HG03159 (cell line): ENCODE results near the gene ZNF23.

Source experiments
- ATAC-seq: cut with Tn5 transposase; IDR thresholded peaks from one replicate; pipeline ENCODE4 v1.9.1; 2021; ENCODE audit warnings: mild to moderate bottlenecking, moderate library complexity; ENCODE audit not compliant: unreplicated experiment

ZNF23 gene

GRCh38 chr16:71472931-71473330 lies 10.9 kb upstream of the ZNF23 start:
- ATAC-seq: no peak

- ATAC-seq: no peak
These were observed 10.0 kb upstream of the ZNF23 start for GRCh38 chr16:71472051-71472450.

DNA sequence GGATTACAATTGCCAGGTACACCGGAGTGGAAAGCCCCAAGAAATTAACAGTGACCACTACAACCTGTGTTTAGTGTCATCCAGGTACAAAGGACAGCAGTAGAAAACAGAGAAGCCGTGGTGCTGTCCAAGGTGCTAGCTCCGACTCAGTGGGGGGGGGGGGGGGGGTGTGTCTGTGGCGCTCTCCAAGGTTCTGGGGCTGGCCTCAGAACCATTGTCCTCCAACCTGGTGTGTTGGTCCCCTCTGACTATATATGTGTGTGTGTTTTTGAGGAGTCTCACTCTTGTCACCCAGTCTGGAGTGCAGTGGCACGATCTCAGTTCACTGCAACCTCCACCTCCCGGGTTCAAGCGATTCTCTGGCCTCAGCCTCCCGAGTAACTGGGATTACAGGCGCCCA lies 5.8 kb upstream of the ZNF23 start:
- ATAC-seq: no peak

DNA sequence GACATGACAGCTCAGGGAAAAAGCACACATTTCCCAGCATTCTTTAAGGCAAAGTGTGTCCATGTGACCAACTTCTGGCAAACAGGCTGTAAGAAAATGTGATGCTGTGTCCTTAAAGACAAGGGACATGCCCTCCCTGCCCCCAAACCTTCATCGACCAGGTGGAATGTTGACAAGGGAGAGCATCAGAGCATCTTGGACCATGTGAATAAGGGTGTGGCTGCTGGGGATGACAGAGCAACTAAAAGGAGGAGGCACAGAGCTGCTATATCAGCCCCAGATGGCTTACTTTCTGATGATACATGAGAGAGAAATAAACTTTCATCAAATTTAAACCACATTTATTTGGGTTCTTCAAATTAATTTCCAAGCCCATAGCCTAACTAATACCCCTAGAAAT lies 2.2 kb upstream of the ZNF23 start:
- no peak for ATAC-seq

- no peak for ATAC-seq
These were observed 1.1 kb downstream of the ZNF23 start for GRCh38 chr16:71460941-71461340.

GRCh38 chr16:71460236-71460635 lies 1.8 kb downstream of the ZNF23 start:
- ATAC-seq: no peak

GRCh38 chr16:71459510-71459909 lies 2.5 kb downstream of the ZNF23 start:
- no peak for ATAC-seq

DNA sequence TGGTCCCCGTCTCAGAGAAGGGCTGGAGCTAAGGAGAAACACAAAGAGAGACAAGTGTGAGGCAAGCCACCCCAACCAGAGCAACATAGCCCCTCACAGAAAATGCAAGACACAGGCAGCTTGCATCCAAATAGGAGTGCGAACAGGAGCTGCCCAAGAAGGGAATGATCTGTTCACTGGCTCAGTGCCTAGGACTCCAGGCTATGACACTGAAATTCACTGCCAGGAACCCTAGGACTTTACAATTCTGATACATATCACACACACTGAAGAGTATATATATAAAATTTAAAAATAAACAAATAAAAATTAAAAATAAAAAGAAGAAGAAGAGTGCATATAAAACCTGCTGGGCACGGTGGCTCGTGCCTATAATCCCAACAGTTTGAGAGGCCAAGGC lies 5.2 kb downstream of the ZNF23 start:
- no peak for ATAC-seq

GRCh38 chr16:71453036-71453435 lies 9.0 kb downstream of the ZNF23 start:
- no peak for ATAC-seq

GRCh38 chr16:71449020-71449419 lies 13.0 kb downstream of the ZNF23 start:
- ATAC-seq: no peak

GRCh38 chr16:71448274-71448866 lies 13.7 kb downstream of the ZNF23 start:
- no peak for ATAC-seq

DNA sequence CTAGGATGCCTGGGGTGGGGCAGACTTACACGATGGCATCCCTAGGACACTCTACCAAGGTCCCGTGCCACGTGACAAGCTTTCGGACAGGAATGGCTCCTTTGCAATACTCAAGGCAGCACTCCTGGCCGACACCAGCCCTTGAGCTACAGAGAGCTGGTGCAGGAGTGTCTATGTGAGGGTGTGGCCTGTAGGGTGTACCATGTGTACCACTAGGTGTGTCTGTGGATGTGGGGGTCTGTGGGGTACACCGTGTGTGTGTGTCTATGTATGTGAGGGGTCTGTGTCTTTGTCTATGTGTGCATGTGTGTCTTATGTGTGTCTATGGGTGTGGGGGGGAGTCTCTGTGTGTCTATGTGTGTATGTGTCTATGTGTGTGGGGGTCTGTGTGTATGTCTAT lies 18.3 kb downstream of the ZNF23 start:
- no peak for ATAC-seq

DNA sequence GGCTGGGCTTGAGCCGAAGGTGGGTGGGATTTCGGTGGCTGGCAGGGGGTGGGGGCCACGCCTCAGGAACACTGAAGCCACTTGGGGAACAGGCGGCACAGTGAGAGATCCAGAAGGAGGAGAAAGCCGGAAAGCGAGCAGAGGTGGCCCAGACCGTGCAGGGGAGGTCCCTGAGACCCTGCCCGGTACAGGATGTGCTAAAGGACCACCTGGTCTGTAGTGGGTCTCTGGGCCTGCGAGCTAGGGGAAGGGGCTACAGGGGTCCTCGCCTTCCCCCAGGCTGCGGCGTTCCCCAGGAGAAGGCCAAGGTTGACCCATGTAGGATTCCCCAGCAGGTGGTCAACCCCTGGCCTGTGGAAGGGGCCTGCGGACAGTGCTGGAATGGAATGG lies 20.0 kb downstream of the ZNF23 start, which contains the start of gene TLE7:
Gene TLE7, minus strand, starts transcription at position 4 of the 390 bp plus-strand sequence. CDS start 8,730 bp downstream, outside the sequence.
- ATAC-seq: no peak

DNA sequence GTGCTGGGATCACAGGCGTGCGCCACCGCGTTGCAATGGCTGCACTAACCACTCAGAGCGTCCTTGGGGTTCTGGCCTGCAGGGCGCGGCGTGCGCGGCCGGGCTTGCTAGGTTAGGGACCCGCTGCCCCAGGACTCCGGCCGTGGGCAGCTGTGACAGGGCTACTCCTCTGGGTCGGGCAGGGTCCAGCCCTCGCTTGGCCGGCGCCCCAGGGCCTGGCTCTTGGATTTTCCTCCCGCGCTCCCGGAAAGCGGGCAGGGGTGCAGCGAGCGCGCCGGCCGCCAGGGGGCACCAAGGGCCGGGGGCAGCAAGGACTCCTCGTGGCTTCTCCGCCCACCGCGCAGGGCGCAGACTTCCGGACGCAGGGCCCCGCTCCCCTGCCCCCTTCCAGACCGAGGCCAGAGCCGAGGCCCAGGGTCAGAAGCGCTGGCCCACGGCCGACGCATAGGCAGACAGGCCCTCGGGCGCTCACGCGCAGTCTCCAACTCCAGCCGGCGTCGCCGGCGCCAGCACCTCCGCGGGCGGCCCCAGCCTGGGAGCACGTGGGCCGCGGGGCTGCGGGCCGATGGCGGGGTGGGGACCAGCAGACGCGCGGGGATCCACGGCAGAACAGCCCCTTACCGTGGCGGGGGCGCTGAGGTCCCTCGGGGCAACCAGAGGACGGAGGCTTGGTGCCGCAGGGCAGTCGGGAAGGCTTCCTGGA lies 20.5 kb downstream of the ZNF23 start:
- no peak for ATAC-seq

GRCh38 chr16:71440669-71441347 lies 21.2 kb downstream of the ZNF23 start:
- no peak for ATAC-seq

GRCh38 chr16:71439523-71439922 lies 22.5 kb downstream of the ZNF23 start:
- ATAC-seq: no peak

DNA sequence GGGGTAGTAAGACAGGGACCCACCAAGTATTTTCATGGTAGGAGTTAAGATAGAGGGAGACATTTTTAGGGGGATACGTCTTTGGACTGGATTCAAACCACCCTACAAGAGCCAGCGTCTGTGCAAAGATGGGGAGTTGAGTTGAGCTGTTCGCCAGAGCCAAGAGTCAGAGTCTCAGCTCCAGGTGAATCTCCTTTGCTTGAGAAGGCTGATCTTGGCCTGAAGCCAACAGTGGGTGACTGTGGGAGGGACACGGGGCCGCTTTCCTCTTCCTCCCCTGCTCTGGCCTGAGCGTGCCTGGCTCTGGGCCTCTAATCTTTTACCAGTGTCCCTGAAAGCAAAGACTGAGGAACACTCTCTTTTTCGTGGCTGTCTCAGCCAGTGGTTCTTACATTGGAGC lies 25.6 kb downstream of the ZNF23 start:
- no peak for ATAC-seq

- no peak for ATAC-seq
These were observed 29.1 kb downstream of the ZNF23 start for GRCh38 chr16:71432906-71433305.

- no peak for ATAC-seq
These were observed 30.1 kb downstream of the ZNF23 start for GRCh38 chr16:71431991-71432390.

GRCh38 chr16:71431176-71431575 lies 30.9 kb downstream of the ZNF23 start:
- no peak for ATAC-seq

GRCh38 chr16:71430744-71431143 lies 31.3 kb downstream of the ZNF23 start:
- no peak for ATAC-seq

DNA sequence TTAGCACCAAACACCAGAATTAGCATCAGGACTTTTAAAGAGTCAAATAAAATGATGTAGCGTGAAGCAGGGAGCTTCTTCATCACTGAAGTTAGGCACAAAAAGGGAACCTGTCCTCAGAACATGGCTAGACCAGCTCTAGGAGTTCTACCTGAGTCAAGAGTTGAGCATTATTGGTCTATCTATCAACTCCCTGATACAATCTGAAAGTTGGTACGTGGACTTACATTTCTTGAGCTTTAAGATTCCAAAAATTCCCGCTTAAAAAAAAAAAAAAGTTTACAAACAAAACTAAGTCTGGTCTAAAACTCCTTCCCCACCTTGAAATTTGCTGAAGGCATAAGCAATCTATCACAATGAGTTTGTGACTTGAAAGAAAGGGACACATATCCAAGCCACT lies 32.5 kb downstream of the ZNF23 start:
- no peak for ATAC-seq
